ENCODE results near the gene ZNF319.

ZNF319 gene

GRCh38 chr16:57998992-57999365 is 1.5 kb downstream of the ZNF319 start:
- no peak for DNase-seq

- no peak for DNase-seq
Observed at GRCh38 chr16:57998486-57998885, 2.0 kb downstream of the ZNF319 start.

- DNase-seq, result no peak
Observed at GRCh38 chr16:57997528-57998265, 2.8 kb downstream of the ZNF319 start.

- no peak for DNase-seq
Observed at GRCh38 chr16:57997176-57997527, 3.3 kb downstream of the ZNF319 start.

- DNase-seq, result no peak
Observed at GRCh38 chr16:57996406-57997175, 3.9 kb downstream of the ZNF319 start.

- no peak for DNase-seq
Observed at GRCh38 chr16:57995721-57996405, 4.6 kb downstream of the ZNF319 start.

- peak in 6 of 58 donors; percentile 10 to 30 (median 24) for DNase-seq
Observed at GRCh38 chr16:57994778-57995177, 5.7 kb downstream of the ZNF319 start.

GRCh38 chr16:57994361-57994760 is 6.1 kb downstream of the ZNF319 start:
- DNase-seq, result no peak

GRCh38 chr16:57993897-57994296 is 6.6 kb downstream of the ZNF319 start:
- no peak for DNase-seq

- no peak for DNase-seq
Observed at GRCh38 chr16:57993438-57993837, 7.0 kb downstream of the ZNF319 start.

- no peak for DNase-seq
Observed at GRCh38 chr16:57992084-57992483, 8.4 kb downstream of the ZNF319 start.

GRCh38 chr16:57991551-57992059 is 8.9 kb downstream of the ZNF319 start:
- no peak for DNase-seq

GRCh38 chr16:57988929-57989328 is 11.5 kb downstream of the ZNF319 start:
- DNase-seq, result peak in 31 of 58 donors; percentile 10 to 74 (median 37)

- no peak for DNase-seq
Observed at GRCh38 chr16:57987441-57988177, 12.9 kb downstream of the ZNF319 start.

- no peak for DNase-seq
Observed at GRCh38 chr16:57986196-57986595, 14.3 kb downstream of the ZNF319 start.

GRCh38 chr16:57985204-57986181 is 15.0 kb downstream of the ZNF319 start:
- DNase-seq, result no peak

GRCh38 chr16:57984443-57985203 is 15.8 kb downstream of the ZNF319 start:
- peak in 32 of 58 donors; percentile 15 to 83 (median 33) for DNase-seq

GRCh38 chr16:57982385-57982784 is 18.1 kb downstream of the ZNF319 start:
- DNase-seq, result no peak

- no peak for DNase-seq
Observed at GRCh38 chr16:57981636-57982035, 18.8 kb downstream of the ZNF319 start.

Measured in anterior cingulate cortex (tissue), 58 donors.